Duodenal mucosa (tissue), 2 donors: ENCODE measurements around the gene RAB6A.

Source experiments
- H3K27ac ChIP-seq: one replicate; pipeline ENCODE4 v1.7.0; 2013; ENCODE audit warnings: low read depth, low read length
- H3K27me3 ChIP-seq, 2 donors: one replicate each; pipeline ENCODE4 v1.7.0; 2013; ENCODE audit warnings: low read length in 2 of 2, control low read depth in 1 of 2; ENCODE audit not compliant: insufficient read depth in 2 of 2, control insufficient read depth in 1 of 2
- H3K36me3 ChIP-seq, 2 donors: one replicate each; pipeline ENCODE4 v1.7.0; 2013; ENCODE audit warnings: low read length in 2 of 2, control low read depth in 1 of 2; ENCODE audit not compliant: insufficient read depth in 2 of 2, control insufficient read depth in 1 of 2
- H3K4me1 ChIP-seq, 2 donors: one replicate each; pipeline ENCODE4 v1.7.0; 2013; ENCODE audit warnings: low read length in 2 of 2, control low read depth in 1 of 2; ENCODE audit not compliant: insufficient read depth in 2 of 2, control insufficient read depth in 1 of 2
- H3K4me3 ChIP-seq, 2 donors: one replicate each; pipeline ENCODE4 v1.7.0; 2013; ENCODE audit warnings: low read length in 2 of 2, low read depth in 1 of 2
- H3K9ac ChIP-seq, 2 donors: one replicate each; pipeline ENCODE4 v1.7.0; 2013; ENCODE audit warnings: low read length in 2 of 2, low read depth in 1 of 2
- H3K9me3 ChIP-seq, 2 donors: one replicate each; pipeline ENCODE4 v1.7.0; 2013; ENCODE audit warnings: low read length in 2 of 2, control low read depth in 1 of 2; ENCODE audit not compliant: control insufficient read depth in 1 of 2

Gene RAB6A

GRCh38 chr11:73660497-73661034 is 100.3 kb downstream of the RAB6A start:
- no peaks in the 10 kb centered on the region for H3K27me3 ChIP-seq
- peak overlapping the region; percentile 42 to 52 for H3K4me3 ChIP-seq
- H3K36me3 ChIP-seq = no peaks in the 10 kb centered on the region
- H3K9ac ChIP-seq = peak overlapping the region in 1 of 2 donors; percentile 35
- H3K4me1 ChIP-seq = peaks cover 5 to 11% of the 10 kb centered on the region in 2 donors
- no peaks in the 10 kb centered on the region for H3K9me3 ChIP-seq
- H3K27ac ChIP-seq = no peak overlapping the region

GRCh38 chr11:73659961-73660360 is 100.9 kb downstream of the RAB6A start:
- no peaks in the 10 kb centered on the region for H3K36me3 ChIP-seq
- H3K27ac ChIP-seq = no peak overlapping the region
- H3K27me3 ChIP-seq = no peaks in the 10 kb centered on the region
- no peak overlapping the region for H3K4me3 ChIP-seq
- no peaks in the 10 kb centered on the region for H3K9me3 ChIP-seq
- peaks cover 5 to 11% of the 10 kb centered on the region in 2 donors for H3K4me1 ChIP-seq
- no peak overlapping the region for H3K9ac ChIP-seq

- Histone ChIP-seq H3K36me3 (no peaks in the 10 kb centered on the region), H3K9ac (no peak overlapping the region)
Observed at GRCh38 chr11:73656985-73657384, 103.9 kb downstream of the RAB6A start.

GRCh38 chr11:73655686-73656085 is 105.2 kb downstream of the RAB6A start:
- no peak overlapping the region for H3K9ac ChIP-seq
- no peak overlapping the region for H3K27ac ChIP-seq

More at GRCh38 chr11:73656985-73657384, 103.9 kb downstream of the RAB6A start:
- Histone ChIP-seq H3K27ac (no peak overlapping the region), H3K4me1 (peaks cover 5 to 12% of the 10 kb centered on the region in 2 donors), H3K4me3 (no peak overlapping the region), H3K27me3 (no peaks in the 10 kb centered on the region), H3K9me3 (no peaks in the 10 kb centered on the region)

GRCh38 chr11:73654482-73655021 is 106.3 kb downstream of the RAB6A start:
- Histone ChIP-seq H3K36me3 (no peaks in the 10 kb centered on the region), H3K27ac (no peak overlapping the region), H3K9ac (no peak overlapping the region), H3K9me3 (no peaks in the 10 kb centered on the region), H3K4me3 (no peak overlapping the region), H3K4me1 (peaks cover 0 to 4% of the 10 kb centered on the region in 2 donors), H3K27me3 (no peaks in the 10 kb centered on the region)

More at GRCh38 chr11:73655686-73656085, 105.2 kb downstream of the RAB6A start:
- Histone ChIP-seq H3K9me3 (no peaks in the 10 kb centered on the region), H3K4me1 (peaks cover 0 to 8% of the 10 kb centered on the region in 2 donors), H3K4me3 (no peak overlapping the region), H3K36me3 (no peaks in the 10 kb centered on the region), H3K27me3 (no peaks in the 10 kb centered on the region)

- H3K36me3 ChIP-seq = no peaks in the 10 kb centered on the region
- no peaks in the 10 kb centered on the region for H3K27me3 ChIP-seq
- peaks cover 0 to 4% of the 10 kb centered on the region in 2 donors for H3K4me1 ChIP-seq
- no peaks in the 10 kb centered on the region for H3K9me3 ChIP-seq
- H3K9ac ChIP-seq = no peak overlapping the region
- no peak overlapping the region for H3K4me3 ChIP-seq
- H3K27ac ChIP-seq = no peak overlapping the region
Observed at GRCh38 chr11:73653996-73654395, 106.9 kb downstream of the RAB6A start.

GRCh38 chr11:73652856-73653559 is 107.9 kb downstream of the RAB6A start:
- Histone ChIP-seq H3K4me1 (peaks cover under 1 to 4% of the 10 kb centered on the region in 2 donors), H3K4me3 (no peak overlapping the region), H3K27me3 (no peaks in the 10 kb centered on the region), H3K27ac (no peak overlapping the region), H3K9ac (no peak overlapping the region), H3K36me3 (no peaks in the 10 kb centered on the region), H3K9me3 (no peaks in the 10 kb centered on the region)

GRCh38 chr11:73652046-73652730 is 108.7 kb downstream of the RAB6A start:
- no peak overlapping the region for H3K9ac ChIP-seq
- H3K4me1 ChIP-seq = peaks cover 4% of the 10 kb centered on the region in 2 donors
- H3K36me3 ChIP-seq = no peaks in the 10 kb centered on the region
- H3K27ac ChIP-seq = no peak overlapping the region
- no peaks in the 10 kb centered on the region for H3K27me3 ChIP-seq
- no peak overlapping the region for H3K4me3 ChIP-seq
- H3K9me3 ChIP-seq = no peaks in the 10 kb centered on the region

- peaks cover 4% of the 10 kb centered on the region in 2 donors for H3K4me1 ChIP-seq
- no peaks in the 10 kb centered on the region for H3K27me3 ChIP-seq
- H3K9me3 ChIP-seq = no peaks in the 10 kb centered on the region
- no peak overlapping the region for H3K4me3 ChIP-seq
- H3K27ac ChIP-seq = no peak overlapping the region
- H3K36me3 ChIP-seq = no peaks in the 10 kb centered on the region
- no peak overlapping the region for H3K9ac ChIP-seq
Observed at GRCh38 chr11:73651661-73652045, 109.2 kb downstream of the RAB6A start.

- no peaks in the 10 kb centered on the region for H3K27me3 ChIP-seq
- H3K4me1 ChIP-seq = peaks cover 4% of the 10 kb centered on the region in 2 donors
- H3K4me3 ChIP-seq = no peak overlapping the region
- no peak overlapping the region for H3K9ac ChIP-seq
- H3K9me3 ChIP-seq = no peaks in the 10 kb centered on the region
- no peaks in the 10 kb centered on the region for H3K36me3 ChIP-seq
- H3K27ac ChIP-seq = no peak overlapping the region
Observed at GRCh38 chr11:73651252-73651651, 109.6 kb downstream of the RAB6A start.
